ENCODE results near the gene AMFR. TPM values are rescaled to one million over a fixed set of nuclear protein-coding genes. Genes with fewer than 3 reads are reported as not detected.
"Not testable (repeated sequence)": the region's sequence is repeated elsewhere in the genome, so short reads cannot be mapped to it uniquely, and the experiment has no call there.

AMFR gene
- total RNA-seq, 2 donors from 2014 or later, result 37.5 to 39.7 TPM

- peaks cover 95% of the 10 kb centered on the region for H3K36me3 Mint-ChIP-seq (ENCODE audit: low read depth)
- H3K27me3 Mint-ChIP-seq, result no peaks in the 10 kb centered on the region
- no peak for ATAC-seq (replicated peaks)
- no peak overlapping the region for H3K27ac Mint-ChIP-seq
- H3K9me3 Mint-ChIP-seq, result peaks cover 6% of the 10 kb centered on the region
- no peak overlapping the region for H3K4me3 Mint-ChIP-seq
- H3K4me1 Mint-ChIP-seq, result peaks cover 14% of the 10 kb centered on the region
Measured at GRCh38 chr16:56388209-56388608, 37.1 kb downstream of the AMFR start.

GRCh38 chr16:56387396-56387795, 37.9 kb downstream of the AMFR start:
- Mint-ChIP-seq H3K27me3 (no peaks in the 10 kb centered on the region), H3K27ac (no peak overlapping the region), H3K9me3 (peaks cover 8% of the 10 kb centered on the region), H3K4me1 (peaks cover 15% of the 10 kb centered on the region), H3K36me3 (ENCODE audit: low read depth) (peaks cover 95% of the 10 kb centered on the region), H3K4me3 (no peak overlapping the region)
- ATAC-seq (replicated peaks), result no peak

GRCh38 chr16:56384074-56384721, 41.1 kb downstream of the AMFR start:
- Mint-ChIP-seq H3K4me1 (peaks cover 8% of the 10 kb centered on the region), H3K4me3 (no peak overlapping the region), H3K9me3 (peaks cover 17% of the 10 kb centered on the region), H3K36me3 (ENCODE audit: low read depth) (peaks cover 96% of the 10 kb centered on the region), H3K27me3 (no peaks in the 10 kb centered on the region), H3K27ac (peak overlapping the region; percentile 13)
- no peak for ATAC-seq (replicated peaks)

GRCh38 chr16:56382901-56383355, 42.4 kb downstream of the AMFR start:
- no peaks in the 10 kb centered on the region for H3K27me3 Mint-ChIP-seq
- no peak for ATAC-seq (replicated peaks)
- H3K9me3 Mint-ChIP-seq, result peaks cover 17% of the 10 kb centered on the region
- peaks cover 8% of the 10 kb centered on the region for H3K4me1 Mint-ChIP-seq
- H3K27ac Mint-ChIP-seq, result no peak overlapping the region
- H3K36me3 Mint-ChIP-seq (ENCODE audit: low read depth), result peaks cover 97% of the 10 kb centered on the region
- no peak overlapping the region for H3K4me3 Mint-ChIP-seq

- H3K9me3 Mint-ChIP-seq, result peaks cover 17% of the 10 kb centered on the region
Measured at GRCh38 chr16:56382459-56382858, 42.9 kb downstream of the AMFR start.

GRCh38 chr16:56380778-56381485, 44.4 kb downstream of the AMFR start:
- H3K27ac Mint-ChIP-seq, result peak overlapping the region; percentile 21
- peaks cover 83% of the 10 kb centered on the region for H3K36me3 Mint-ChIP-seq (ENCODE audit: low read depth)
- not testable (repeated sequence) for H3K4me3 Mint-ChIP-seq; H3K27me3 Mint-ChIP-seq; ATAC-seq (replicated peaks); H3K4me1 Mint-ChIP-seq
- peaks cover 17% of the 10 kb centered on the region for H3K9me3 Mint-ChIP-seq

More at GRCh38 chr16:56382459-56382858, 42.9 kb downstream of the AMFR start:
- H3K27me3 Mint-ChIP-seq, result no peaks in the 10 kb centered on the region
- peaks cover 8% of the 10 kb centered on the region for H3K4me1 Mint-ChIP-seq
- no peak for ATAC-seq (replicated peaks)
- H3K36me3 Mint-ChIP-seq (ENCODE audit: low read depth), result peaks cover 96% of the 10 kb centered on the region
- H3K27ac Mint-ChIP-seq, result no peak overlapping the region
- H3K4me3 Mint-ChIP-seq, result no peak overlapping the region

- H3K27ac Mint-ChIP-seq; H3K4me3 Mint-ChIP-seq; ATAC-seq (replicated peaks); H3K27me3 Mint-ChIP-seq; H3K4me1 Mint-ChIP-seq: not testable (repeated sequence)
- peaks cover 17% of the 10 kb centered on the region for H3K9me3 Mint-ChIP-seq
- H3K36me3 Mint-ChIP-seq (ENCODE audit: low read depth), result peaks cover 78% of the 10 kb centered on the region
Measured at GRCh38 chr16:56379044-56379443, 46.3 kb downstream of the AMFR start.

GRCh38 chr16:56375792-56376191, 49.6 kb downstream of the AMFR start:
- H3K27ac Mint-ChIP-seq; H3K9me3 Mint-ChIP-seq; H3K4me3 Mint-ChIP-seq; H3K27me3 Mint-ChIP-seq; ATAC-seq (replicated peaks): not testable (repeated sequence)
- Mint-ChIP-seq H3K4me1 (peaks cover 19% of the 10 kb centered on the region), H3K36me3 (ENCODE audit: low read depth) (peaks cover 56% of the 10 kb centered on the region)

GRCh38 chr16:56373003-56373402, 52.3 kb downstream of the AMFR start:
- ATAC-seq (replicated peaks), result no peak

GRCh38 chr16:56372013-56372634, 53.2 kb downstream of the AMFR start:
- no peaks in the 10 kb centered on the region for H3K9me3 Mint-ChIP-seq
- no peak overlapping the region for H3K4me3 Mint-ChIP-seq
- peaks cover 19% of the 10 kb centered on the region for H3K4me1 Mint-ChIP-seq
- H3K36me3 Mint-ChIP-seq (ENCODE audit: low read depth), result peaks cover 51% of the 10 kb centered on the region
- ATAC-seq (replicated peaks), result peak; percentile 47
- H3K27me3 Mint-ChIP-seq, result no peaks in the 10 kb centered on the region
- H3K27ac Mint-ChIP-seq, result peak overlapping the region; percentile 35

More at GRCh38 chr16:56373003-56373402, 52.3 kb downstream of the AMFR start:
- peaks cover 46% of the 10 kb centered on the region for H3K36me3 Mint-ChIP-seq (ENCODE audit: low read depth)
- no peaks in the 10 kb centered on the region for H3K27me3 Mint-ChIP-seq
- no peaks in the 10 kb centered on the region for H3K9me3 Mint-ChIP-seq
- peaks cover 19% of the 10 kb centered on the region for H3K4me1 Mint-ChIP-seq
- H3K27ac Mint-ChIP-seq, result peak overlapping the region; percentile 35
- no peak overlapping the region for H3K4me3 Mint-ChIP-seq

- no peaks in the 10 kb centered on the region for H3K27me3 Mint-ChIP-seq
- H3K4me3 Mint-ChIP-seq, result no peak overlapping the region
- H3K4me1 Mint-ChIP-seq, result peaks cover 19% of the 10 kb centered on the region
- no peaks in the 10 kb centered on the region for H3K9me3 Mint-ChIP-seq
- peak overlapping the region; percentile 35 for H3K27ac Mint-ChIP-seq
- peaks cover 54% of the 10 kb centered on the region for H3K36me3 Mint-ChIP-seq (ENCODE audit: low read depth)
- ATAC-seq (replicated peaks), result no peak
Measured at GRCh38 chr16:56371660-56371937, 53.7 kb downstream of the AMFR start.

GRCh38 chr16:56370875-56371659, 54.3 kb downstream of the AMFR start:
- Mint-ChIP-seq H3K36me3 (ENCODE audit: low read depth) (peaks cover 54% of the 10 kb centered on the region), H3K4me1 (peaks cover 19% of the 10 kb centered on the region), H3K4me3 (no peak overlapping the region), H3K9me3 (no peaks in the 10 kb centered on the region), H3K27ac (peak overlapping the region; percentile 35), H3K27me3 (no peaks in the 10 kb centered on the region)
- ATAC-seq (replicated peaks), result no peak

GRCh38 chr16:56370185-56370874, 55.0 kb downstream of the AMFR start:
- peaks cover 19% of the 10 kb centered on the region for H3K4me1 Mint-ChIP-seq
- no peaks in the 10 kb centered on the region for H3K9me3 Mint-ChIP-seq
- H3K27me3 Mint-ChIP-seq, result no peaks in the 10 kb centered on the region
- no peak overlapping the region for H3K27ac Mint-ChIP-seq
- no peak for ATAC-seq (replicated peaks)
- no peak overlapping the region for H3K4me3 Mint-ChIP-seq
- peaks cover 52% of the 10 kb centered on the region for H3K36me3 Mint-ChIP-seq (ENCODE audit: low read depth)

GRCh38 chr16:56369202-56369601, 56.1 kb downstream of the AMFR start:
- ATAC-seq (replicated peaks), result no peak
- Mint-ChIP-seq H3K36me3 (ENCODE audit: low read depth) (peaks cover 54% of the 10 kb centered on the region), H3K4me3 (no peak overlapping the region), H3K27me3 (no peaks in the 10 kb centered on the region), H3K4me1 (peaks cover 19% of the 10 kb centered on the region), H3K27ac (peak overlapping the region; percentile 42), H3K9me3 (no peaks in the 10 kb centered on the region)
